Testis (tissue), 2 donors: ENCODE results near the gene PITX1.

Experiments
- CTCF ChIP-seq, 3 experiments: fragments of 450-650 bp in 2 of 3; fragments of 200-600 bp in 1 of 3; sonication (generic) in 1 of 3; IDR thresholded peaks; one replicate each; pipeline ENCODE4 v1.5.1; 2016 to 2019; ENCODE audit warnings: antibody characterized with exemption in 3 of 3, mild to moderate bottlenecking in 2 of 3, moderate library complexity in 1 of 3
- POLR2A ChIP-seq: fragments of 450-650 bp; IDR thresholded peaks from one replicate; pipeline ENCODE4 v1.6.1; 2017; ENCODE audit warnings: antibody characterized with exemption, mild to moderate bottlenecking, moderate library complexity

- TF ChIP-seq CTCF (IDR thresholded peaks at IDR 0.05), result no peak
- TF ChIP-seq POLR2A, result no peak
These were observed 6.0 kb upstream of the PITX1 start for GRCh38 chr5:135040034-135040332.
